Neural progenitor cell (in vitro differentiated cells): ENCODE data around the gene RBM8A. TPM values are rescaled to one million over a fixed set of nuclear protein-coding genes. Genes with fewer than 3 reads are reported as not detected.

Experiments used
- DNase-seq: peaks from one replicate; pipeline ENCODE4 v3.0.0-alpha.2; 2016; ENCODE audit warnings: low spot score
- H2AFZ ChIP-seq: fragments of 200-600 bp; sonication (generic); replicated peaks from 2 replicates; pipeline ENCODE4 v1.6.1; 2016; ENCODE audit warnings: antibody characterized with exemption
- H3F3A ChIP-seq: fragments of 200-600 bp; sonication (generic); 2 replicates; pipeline ENCODE4 v1.6.1; 2016; ENCODE audit warnings: antibody characterized with exemption, low read depth
- H3K27ac ChIP-seq: fragments of 200-600 bp; sonication (generic); 2 replicates; pipeline ENCODE4 v1.5.1; 2016; ENCODE audit warnings: mild to moderate bottlenecking
- H3K27me3 ChIP-seq: fragments of 200-600 bp; sonication (generic); 2 replicates; pipeline ENCODE4 v1.6.1; 2016; ENCODE audit warnings: mild to moderate bottlenecking, moderate library complexity
- H3K36me3 ChIP-seq: fragments of 200-600 bp; sonication (generic); 2 replicates; pipeline ENCODE4 v1.5.1; 2016
- H3K4me1 ChIP-seq: fragments of 200-600 bp; sonication (generic); 2 replicates; pipeline ENCODE4 v1.6.1; 2016; ENCODE audit warnings: mixed run types
- H3K4me2 ChIP-seq: fragments of 200-600 bp; sonication (generic); 2 replicates; pipeline ENCODE4 v1.6.1; 2016
- H3K4me3 ChIP-seq: fragments of 200-600 bp; sonication (generic); 2 replicates; pipeline ENCODE4 v1.5.1; 2016
- H3K79me2 ChIP-seq: fragments of 200-600 bp; sonication (generic); 2 replicates; pipeline ENCODE4 v1.6.1; 2016; ENCODE audit warnings: low read depth
- H3K9ac ChIP-seq: fragments of 200-600 bp; sonication (generic); 2 replicates; pipeline ENCODE4 v1.6.1; 2016
- H3K9me3 ChIP-seq: fragments of 200-600 bp; sonication (generic); 2 replicates; pipeline ENCODE4 v1.5.1; 2016; ENCODE audit warnings: low read depth
- H4K20me1 ChIP-seq: fragments of 200-600 bp; sonication (generic); 2 replicates; pipeline ENCODE4 v1.6.1; 2016; ENCODE audit warnings: low read depth
- H3K27ac Mint-ChIP-seq: 3 replicates; pipeline ENCODE4 v1.8.0; 2021; ENCODE audit warnings: mixed read lengths
- H3K27me3 Mint-ChIP-seq: 2 replicates; pipeline ENCODE4 v1.8.0; 2022; ENCODE audit warnings: low read depth, mild to moderate bottlenecking, inconsistent platforms, moderate library complexity, mixed read lengths; ENCODE audit not compliant: insufficient read depth
- H3K36me3 Mint-ChIP-seq: 3 replicates; pipeline ENCODE4 v1.8.0; 2021; ENCODE audit warnings: mixed read lengths
- H3K4me1 Mint-ChIP-seq: 3 replicates; pipeline ENCODE4 v1.8.0; 2021; ENCODE audit warnings: mixed read lengths
- H3K4me3 Mint-ChIP-seq: 3 replicates; pipeline ENCODE4 v1.8.0; 2021; ENCODE audit warnings: mild to moderate bottlenecking, moderate library complexity, mixed read lengths
- H3K9me3 Mint-ChIP-seq: 3 replicates; pipeline ENCODE4 v1.8.0; 2020; ENCODE audit warnings: mixed read lengths
- CTCF ChIP-seq: fragments of 200-600 bp; sonication (generic); IDR thresholded peaks from 2 replicates; pipeline ENCODE4 v1.5.1; 2017; ENCODE audit warnings: antibody characterized with exemption, mild to moderate bottlenecking
- EZH2 ChIP-seq: fragments of 200-600 bp; sonication (generic); IDR thresholded peaks from 2 replicates; pipeline ENCODE4 v1.6.1; 2017; ENCODE audit warnings: antibody characterized with exemption, mild to moderate bottlenecking, moderate library complexity
- EZH2phosphoT487 ChIP-seq: fragments of 200-600 bp; sonication (generic); IDR thresholded peaks from 2 replicates; pipeline ENCODE4 v1.6.1; 2017; ENCODE audit warnings: antibody characterized with exemption
- total RNA-seq: library from RNA; depleted of rRNA; stranded (reverse); fragments of >200 nt; gene quantifications from 2 replicates; pipeline ENCODE4 v1.2.3, GENCODE V29; 2015; ENCODE audit warnings: low replicate concordance

Gene RBM8A
- total RNA-seq, 1 donor from 2014 or later: 320 TPM

- no peaks in the 10 kb centered on the region for H4K20me1 ChIP-seq
- peak overlapping the region; percentile 87 for H3K4me2 ChIP-seq
- H3K9me3 ChIP-seq: no peaks in the 10 kb centered on the region
- Mint-ChIP-seq H3K4me1 (peaks cover 67% of the 10 kb centered on the region), H3K9me3 (no peaks in the 10 kb centered on the region), H3K27ac (peak overlapping the region; percentile 90), H3K27me3 (peaks cover 22% of the 10 kb centered on the region), H3K36me3 (no peaks in the 10 kb centered on the region), H3K4me3 (peak overlapping the region; percentile 96)
- no peaks in the 10 kb centered on the region for H3K79me2 ChIP-seq
- peak overlapping the region; percentile 79 for H2AFZ ChIP-seq
- peaks cover 88% of the 10 kb centered on the region for H3K27me3 ChIP-seq
- DNase-seq: peak; percentile 90
- H3K9ac ChIP-seq: no peak overlapping the region
- peaks cover 36% of the 10 kb centered on the region for H3K4me1 ChIP-seq
- TF ChIP-seq EZH2 (no peak), EZH2phosphoT487 (no peak), CTCF (peak; percentile 33)
- H3K4me3 ChIP-seq: peak overlapping the region; percentile 79
- peaks cover 26% of the 10 kb centered on the region for H3F3A ChIP-seq
- H3K36me3 ChIP-seq: no peaks in the 10 kb centered on the region
- H3K27ac ChIP-seq: no peak overlapping the region
Measured at GRCh38 chr1:145960468-145961108, 33.3 kb upstream of the RBM8A start.

- H4K20me1 ChIP-seq: no peaks in the 10 kb centered on the region
- peak overlapping the region; percentile 87 for H3K4me2 ChIP-seq
- H3K27me3 ChIP-seq: peaks cover 90% of the 10 kb centered on the region
- TF ChIP-seq CTCF (no peak), EZH2phosphoT487 (peak; percentile 9)
- H3K36me3 ChIP-seq: no peaks in the 10 kb centered on the region
- Mint-ChIP-seq H3K9me3 (no peaks in the 10 kb centered on the region), H3K4me1 (peaks cover 71% of the 10 kb centered on the region), H3K4me3 (peak overlapping the region; percentile 96), H3K27ac (no peak overlapping the region), H3K36me3 (no peaks in the 10 kb centered on the region), H3K27me3 (peaks cover 22% of the 10 kb centered on the region)
- no peak overlapping the region for H3K9ac ChIP-seq
- peak overlapping the region; percentile 79 for H3K4me3 ChIP-seq
- peaks cover 26% of the 10 kb centered on the region for H3F3A ChIP-seq
- no peak for DNase-seq
- H3K4me1 ChIP-seq: peaks cover 34% of the 10 kb centered on the region
- no peaks in the 10 kb centered on the region for H3K79me2 ChIP-seq
- no peaks in the 10 kb centered on the region for H3K9me3 ChIP-seq
- H3K27ac ChIP-seq: no peak overlapping the region
- H2AFZ ChIP-seq: peak overlapping the region; percentile 79
Measured at GRCh38 chr1:145959957-145960467, 32.7 kb upstream of the RBM8A start.

GRCh38 chr1:145959333-145959732, 32.0 kb upstream of the RBM8A start:
- Mint-ChIP-seq H3K9me3 (no peaks in the 10 kb centered on the region), H3K4me1 (peaks cover 67% of the 10 kb centered on the region), H3K36me3 (no peaks in the 10 kb centered on the region), H3K4me3 (peak overlapping the region; percentile 96), H3K27me3 (peaks cover 21% of the 10 kb centered on the region), H3K27ac (no peak overlapping the region)
- no peak for TF ChIP-seq CTCF
- peak; percentile 13 for TF ChIP-seq EZH2
- no peak for DNase-seq
- H4K20me1 ChIP-seq: no peaks in the 10 kb centered on the region
- no peaks in the 10 kb centered on the region for H3K79me2 ChIP-seq
- no peak overlapping the region for H3K4me3 ChIP-seq
- H3K4me1 ChIP-seq: peaks cover 33% of the 10 kb centered on the region
- H3K9me3 ChIP-seq: no peaks in the 10 kb centered on the region
- peaks cover 26% of the 10 kb centered on the region for H3F3A ChIP-seq
- H3K4me2 ChIP-seq: no peak overlapping the region
- peaks cover 89% of the 10 kb centered on the region for H3K27me3 ChIP-seq
- H3K27ac ChIP-seq: no peak overlapping the region
- no peak overlapping the region for H3K9ac ChIP-seq
- H2AFZ ChIP-seq: no peak overlapping the region
- H3K36me3 ChIP-seq: no peaks in the 10 kb centered on the region
